22Rv1 (cell line): ENCODE results near the gene LRMDA.

Source experiments
- CTCF ChIP-seq: fragments of 450-650 bp; IDR thresholded peaks from 2 replicates; pipeline ENCODE4 v1.5.1; 2017; ENCODE audit warnings: mild to moderate bottlenecking
- ZFX ChIP-seq: fragments of 450-650 bp; IDR thresholded peaks from 2 replicates; pipeline ENCODE4 v1.6.1; 2017; ENCODE audit warnings: antibody characterized with exemption, borderline replicate concordance

GRCh38 chr10:75638752-75639151 lies 207.3 kb downstream of the LRMDA start:
- TF ChIP-seq CTCF (no peak), ZFX (no peak)
